CMK (cell line): Measurements from ENCODE around the gene TIMM10.

ENCODE experiments used
- DNase-seq: peaks from one replicate; pipeline ENCODE4 v3.0.0-alpha.2; 2010; ENCODE audit warnings: low read depth

The TIMM10 gene

GRCh38 chr11:57502376-57502775 is 28.2 kb downstream of the TIMM10 start:
- no peak for DNase-seq

- DNase-seq: no peak
Measured at GRCh38 chr11:57501953-57502352, 28.6 kb downstream of the TIMM10 start.

GRCh38 chr11:57500926-57501325 is 29.6 kb downstream of the TIMM10 start:
- DNase-seq: no peak

GRCh38 chr11:57500515-57500914 is 30.0 kb downstream of the TIMM10 start:
- no peak for DNase-seq

GRCh38 chr11:57499983-57500461 is 30.5 kb downstream of the TIMM10 start:
- DNase-seq: no peak

- no peak for DNase-seq
Measured at GRCh38 chr11:57499413-57499982, 31.1 kb downstream of the TIMM10 start.

GRCh38 chr11:57498540-57498939 is 32.0 kb downstream of the TIMM10 start:
- DNase-seq: no peak

- no peak for DNase-seq
Measured at GRCh38 chr11:57497303-57498247, 33.0 kb downstream of the TIMM10 start.

GRCh38 chr11:57496109-57496820 is 34.3 kb downstream of the TIMM10 start:
- no peak for DNase-seq

GRCh38 chr11:57493507-57494503 is 36.7 kb downstream of the TIMM10 start:
- no peak for DNase-seq

- no peak for DNase-seq
Measured at GRCh38 chr11:57491371-57492061, 39.0 kb downstream of the TIMM10 start.

- DNase-seq: no peak
Measured at GRCh38 chr11:57490456-57491248, 39.9 kb downstream of the TIMM10 start.

- no peak for DNase-seq
Measured at GRCh38 chr11:57487920-57488659, 42.5 kb downstream of the TIMM10 start.

GRCh38 chr11:57487021-57487778 is 43.4 kb downstream of the TIMM10 start:
- no peak for DNase-seq

- no peak for DNase-seq
Measured at GRCh38 chr11:57485217-57485990, 45.1 kb downstream of the TIMM10 start.

GRCh38 chr11:57484141-57484710 is 46.3 kb downstream of the TIMM10 start:
- no peak for DNase-seq

GRCh38 chr11:57483562-57483918 is 47.0 kb downstream of the TIMM10 start:
- DNase-seq: no peak
